Measurements from ENCODE around the gene BMPR1B.

DNA sequence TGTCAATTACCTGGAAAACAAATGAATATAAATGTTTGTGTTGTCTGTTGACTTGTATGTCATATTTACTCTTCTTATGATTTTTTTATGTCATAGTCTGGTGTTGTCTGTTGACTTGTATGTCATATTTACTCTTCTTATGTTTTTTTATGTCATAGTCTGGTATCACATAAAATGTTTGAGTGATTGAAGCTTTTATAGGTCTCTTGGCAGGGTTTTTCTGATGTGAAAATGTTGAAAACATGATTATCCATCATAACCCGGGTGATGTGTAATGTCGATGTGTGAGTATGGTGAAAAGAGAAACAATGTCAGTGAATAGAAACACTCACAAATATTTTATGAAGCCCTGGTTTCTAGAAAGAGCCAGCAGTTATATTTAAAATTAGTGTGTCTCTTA is 335.7 kb downstream of the BMPR1B start:
- no peak for TF ChIP-seq POLR2A (IDR thresholded peaks at IDR 0.05)
- TF ChIP-seq, protein P1, sequence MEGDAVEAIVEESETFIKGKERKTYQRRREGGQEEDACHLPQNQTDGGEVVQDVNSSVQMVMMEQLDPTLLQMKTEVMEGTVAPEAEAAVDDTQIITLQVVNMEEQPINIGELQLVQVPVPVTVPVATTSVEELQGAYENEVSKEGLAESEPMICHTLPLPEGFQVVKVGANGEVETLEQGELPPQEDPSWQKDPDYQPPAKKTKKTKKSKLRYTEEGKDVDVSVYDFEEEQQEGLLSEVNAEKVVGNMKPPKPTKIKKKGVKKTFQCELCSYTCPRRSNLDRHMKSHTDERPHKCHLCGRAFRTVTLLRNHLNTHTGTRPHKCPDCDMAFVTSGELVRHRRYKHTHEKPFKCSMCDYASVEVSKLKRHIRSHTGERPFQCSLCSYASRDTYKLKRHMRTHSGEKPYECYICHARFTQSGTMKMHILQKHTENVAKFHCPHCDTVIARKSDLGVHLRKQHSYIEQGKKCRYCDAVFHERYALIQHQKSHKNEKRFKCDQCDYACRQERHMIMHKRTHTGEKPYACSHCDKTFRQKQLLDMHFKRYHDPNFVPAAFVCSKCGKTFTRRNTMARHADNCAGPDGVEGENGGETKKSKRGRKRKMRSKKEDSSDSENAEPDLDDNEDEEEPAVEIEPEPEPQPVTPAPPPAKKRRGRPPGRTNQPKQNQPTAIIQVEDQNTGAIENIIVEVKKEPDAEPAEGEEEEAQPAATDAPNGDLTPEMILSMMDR (IDR thresholded peaks at IDR 0.05): no peak

Measured in gastroesophageal sphincter (tissue), 3 donors.